Lower lobe of right lung (tissue), 2 donors: ENCODE data around the gene ARHGAP10. TPM values are rescaled to one million over a fixed set of nuclear protein-coding genes. Genes with fewer than 3 reads are reported as not detected.

Source experiments
- ATAC-seq, 2 donors: fragments of 200-7000 bp; cut with Tn5 transposase; one replicate each; pipeline ENCODE4 v1.9.1; 2020 to 2022; ENCODE audit warnings: mild to moderate bottlenecking in 2 of 2, moderate library complexity in 2 of 2
- DNase-seq: peaks from one replicate; pipeline ENCODE4 v3.0.0-alpha.2; 2020
- H3K27ac ChIP-seq: fragments of 200-600 bp; one replicate; pipeline ENCODE4 v1.8.0; 2022
- H3K27me3 ChIP-seq: fragments of 200-600 bp; one replicate; pipeline ENCODE4 v1.8.0; 2022; ENCODE audit warnings: low read depth
- H3K36me3 ChIP-seq: fragments of 200-600 bp; one replicate; pipeline ENCODE4 v1.8.0; 2022; ENCODE audit warnings: mild to moderate bottlenecking
- H3K4me1 ChIP-seq: fragments of 200-600 bp; one replicate; pipeline ENCODE4 v1.8.0; 2022
- H3K4me3 ChIP-seq: fragments of 200-600 bp; one replicate; pipeline ENCODE4 v1.8.0; 2022; ENCODE audit warnings: mild to moderate bottlenecking
- H3K9me3 ChIP-seq: fragments of 200-600 bp; one replicate; pipeline ENCODE4 v1.8.0; 2022
- intact Hi-C: fragments of 100-400 bp; cut with DNase I; formaldehyde crosslinking; loops from one replicate; pipeline ENCODE4 v1.11.0; 2022
- total RNA-seq: library from RNA; stranded (reverse); fragmentation: NEBNext Ultra II Directional; extraction: Animal tissue kit (Norgen Biotek cat#: 25700); gene quantifications from one replicate; pipeline ENCODE4 v1.2.1, GENCODE V29; 2021
- TF ChIP-seq, protein P1 (sequence below): fragments of 200-600 bp; IDR thresholded peaks from one replicate; pipeline ENCODE4 v1.8.0; 2022; ENCODE audit warnings: antibody characterized with exemption, mild to moderate bottlenecking
- donor health status: DM: no; HTN: yes; CAD: no; lungs with severe emphysema.

Gene ARHGAP10
- total RNA-seq, 1 donor from 2014 or later, result 26.4 TPM

DNA sequence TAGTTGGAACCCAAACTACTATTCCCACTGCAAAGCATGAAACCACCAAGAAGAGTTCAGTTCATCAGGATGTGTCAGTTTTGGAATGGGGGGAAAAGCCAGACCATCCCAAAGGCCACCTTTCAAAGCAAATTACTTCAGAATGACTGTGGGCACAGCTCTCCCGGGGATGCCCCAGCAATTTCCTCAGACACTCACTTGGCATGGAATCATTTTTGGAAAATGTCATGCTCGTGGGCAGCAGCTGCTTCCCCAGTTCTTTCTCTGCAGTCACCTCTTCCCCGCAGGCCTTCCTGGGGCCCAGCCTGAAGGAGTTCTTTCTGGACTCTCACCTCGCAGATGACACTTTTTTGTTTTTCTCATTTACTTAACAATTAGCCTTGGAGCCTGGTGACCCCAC is 360.0 kb downstream of the ARHGAP10 start:
- Histone ChIP-seq H3K36me3 (no peaks in the 10 kb centered on the region), H3K27ac (no peak overlapping the region), H3K9me3 (no peaks in the 10 kb centered on the region), H3K4me3 (no peak overlapping the region), H3K4me1 (no peaks in the 10 kb centered on the region), H3K27me3 (no peaks in the 10 kb centered on the region)
- no peak for DNase-seq
- intact Hi-C loops, result no loop called here
- TF ChIP-seq, protein P1, sequence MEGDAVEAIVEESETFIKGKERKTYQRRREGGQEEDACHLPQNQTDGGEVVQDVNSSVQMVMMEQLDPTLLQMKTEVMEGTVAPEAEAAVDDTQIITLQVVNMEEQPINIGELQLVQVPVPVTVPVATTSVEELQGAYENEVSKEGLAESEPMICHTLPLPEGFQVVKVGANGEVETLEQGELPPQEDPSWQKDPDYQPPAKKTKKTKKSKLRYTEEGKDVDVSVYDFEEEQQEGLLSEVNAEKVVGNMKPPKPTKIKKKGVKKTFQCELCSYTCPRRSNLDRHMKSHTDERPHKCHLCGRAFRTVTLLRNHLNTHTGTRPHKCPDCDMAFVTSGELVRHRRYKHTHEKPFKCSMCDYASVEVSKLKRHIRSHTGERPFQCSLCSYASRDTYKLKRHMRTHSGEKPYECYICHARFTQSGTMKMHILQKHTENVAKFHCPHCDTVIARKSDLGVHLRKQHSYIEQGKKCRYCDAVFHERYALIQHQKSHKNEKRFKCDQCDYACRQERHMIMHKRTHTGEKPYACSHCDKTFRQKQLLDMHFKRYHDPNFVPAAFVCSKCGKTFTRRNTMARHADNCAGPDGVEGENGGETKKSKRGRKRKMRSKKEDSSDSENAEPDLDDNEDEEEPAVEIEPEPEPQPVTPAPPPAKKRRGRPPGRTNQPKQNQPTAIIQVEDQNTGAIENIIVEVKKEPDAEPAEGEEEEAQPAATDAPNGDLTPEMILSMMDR, result no peak
- ATAC-seq, result no peak

DNA sequence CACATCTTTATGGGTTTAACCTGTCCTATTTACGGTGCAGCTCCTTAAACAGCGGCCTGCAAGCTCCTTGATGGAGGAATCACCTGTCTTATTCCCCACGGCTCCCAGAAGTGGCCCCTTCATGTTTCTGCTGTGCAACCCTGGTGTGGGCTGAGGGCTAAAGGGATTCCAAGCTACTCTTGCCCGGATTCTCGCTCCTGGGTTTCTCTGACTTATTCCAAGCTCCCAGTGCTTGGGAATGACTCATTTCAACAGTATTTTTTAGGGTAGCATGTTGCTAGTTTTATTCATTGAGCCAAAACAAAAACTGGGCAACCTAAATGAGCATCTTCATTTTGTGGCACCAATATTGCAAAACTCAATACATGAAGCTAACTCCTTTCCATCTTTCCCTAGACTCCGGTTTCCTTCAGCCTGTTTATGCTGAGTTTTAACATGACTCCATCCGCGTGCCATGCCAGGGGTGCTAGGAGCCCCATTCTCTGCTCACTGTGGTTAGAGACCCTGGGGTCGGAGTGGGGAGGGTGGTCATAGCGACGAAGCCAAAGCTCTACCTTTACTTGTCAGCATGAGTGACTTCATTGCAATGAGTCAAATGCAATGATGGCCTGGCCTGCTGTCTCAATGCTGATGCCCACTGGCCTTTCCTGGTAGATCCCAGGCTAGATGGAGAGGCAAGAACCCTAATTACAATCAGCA is 360.6 kb downstream of the ARHGAP10 start:
- no peaks in the 10 kb centered on the region for H3K9me3 ChIP-seq
- no peak for DNase-seq
- intact Hi-C loops, result no loop called here

DNA sequence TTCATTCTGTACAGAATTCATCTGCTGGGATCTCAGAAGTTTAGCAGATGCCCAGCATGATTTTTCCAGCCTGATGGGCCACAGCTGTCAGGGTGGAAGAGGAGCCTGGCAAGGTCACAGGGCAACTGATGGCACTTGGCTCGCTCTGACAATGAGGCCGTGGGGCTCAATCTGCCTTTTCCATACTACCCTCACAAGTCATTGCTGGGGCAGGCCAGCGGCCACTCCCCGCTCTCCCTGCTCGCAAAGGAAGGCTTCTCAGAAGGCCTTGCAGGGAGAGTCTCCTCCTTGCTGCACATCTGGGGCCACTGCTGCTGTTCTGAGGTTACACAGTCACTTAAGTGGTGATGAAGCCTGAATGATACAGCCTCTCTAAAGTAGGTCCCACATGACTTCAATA is 361.2 kb downstream of the ARHGAP10 start:
- intact Hi-C loops, result no loop called here
- Histone ChIP-seq H3K9me3 (no peaks in the 10 kb centered on the region), H3K36me3 (no peaks in the 10 kb centered on the region), H3K27me3 (no peaks in the 10 kb centered on the region), H3K4me3 (no peak overlapping the region), H3K27ac (no peak overlapping the region), H3K4me1 (no peaks in the 10 kb centered on the region)
- TF ChIP-seq, protein P1, result no peak
- no peak for DNase-seq
- ATAC-seq, result no peak

More for the DNA sequence above, 360.6 kb downstream of the ARHGAP10 start:
- Histone ChIP-seq H3K4me1 (no peaks in the 10 kb centered on the region), H3K36me3 (no peaks in the 10 kb centered on the region), H3K27ac (no peak overlapping the region), H3K27me3 (no peaks in the 10 kb centered on the region), H3K4me3 (no peak overlapping the region)
- no peak for ATAC-seq
- TF ChIP-seq, protein P1, result no peak

DNA sequence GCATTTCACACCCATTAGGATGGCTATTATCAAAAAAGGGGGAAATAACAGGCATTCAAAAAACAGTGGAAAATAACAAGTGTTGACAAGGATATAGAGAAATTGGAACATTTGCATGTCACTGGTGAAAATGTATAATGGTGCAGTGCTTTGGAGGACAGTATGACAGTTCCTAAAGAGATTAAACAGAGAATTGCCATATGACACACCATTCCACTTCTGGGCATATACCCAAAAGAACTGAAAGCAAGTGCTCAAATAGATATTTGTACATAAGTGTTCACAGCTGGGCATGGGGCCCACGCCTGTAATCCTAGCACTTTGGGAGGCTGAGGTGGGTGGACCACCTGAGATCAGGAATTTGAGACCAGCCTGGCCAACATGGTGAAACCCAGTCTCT is 362.3 kb downstream of the ARHGAP10 start:
- ATAC-seq, result no peak
- H3K9me3 ChIP-seq, result no peaks in the 10 kb centered on the region
- TF ChIP-seq, protein P1, result no peak
- no peaks in the 10 kb centered on the region for H3K36me3 ChIP-seq
- no peak overlapping the region for H3K27ac ChIP-seq
- intact Hi-C loops, result no loop called here
- H3K27me3 ChIP-seq, result no peaks in the 10 kb centered on the region
- H3K4me3 ChIP-seq, result no peak overlapping the region
- H3K4me1 ChIP-seq, result no peaks in the 10 kb centered on the region
- no peak for DNase-seq

DNA sequence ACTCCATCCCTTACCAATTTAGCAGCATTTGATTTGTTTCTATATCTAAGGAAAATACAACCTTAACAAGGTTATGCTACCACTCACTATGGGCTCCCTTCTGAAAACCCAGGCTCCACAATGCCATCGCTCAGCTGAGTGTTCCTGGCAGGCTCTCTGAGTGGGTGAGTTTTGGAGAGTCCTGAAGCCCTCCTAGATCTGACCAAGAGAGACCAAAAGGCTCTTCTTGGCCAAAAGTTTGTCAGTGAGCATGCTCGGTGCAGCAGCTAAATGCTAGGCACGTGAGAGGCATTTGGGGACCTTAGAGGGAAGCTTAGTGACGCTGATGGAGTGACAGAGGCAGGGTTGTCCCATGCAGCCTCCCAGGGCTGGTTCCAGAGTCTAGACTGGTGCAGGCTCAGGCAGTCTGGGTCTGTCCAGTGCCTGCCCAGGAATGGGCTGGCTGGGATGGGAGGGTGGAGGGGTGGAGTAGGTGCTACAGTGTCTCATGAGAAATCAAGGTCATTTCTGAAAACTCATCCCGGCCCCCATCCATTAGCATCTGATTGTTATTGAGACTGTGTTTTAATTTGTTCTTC is 363.5 kb downstream of the ARHGAP10 start:
- Histone ChIP-seq H3K27me3 (no peaks in the 10 kb centered on the region), H3K27ac (no peak overlapping the region), H3K4me1 (no peaks in the 10 kb centered on the region), H3K4me3 (no peak overlapping the region), H3K9me3 (no peaks in the 10 kb centered on the region), H3K36me3 (no peaks in the 10 kb centered on the region)
- intact Hi-C loops, result no loop called here
- no peak for DNase-seq
- ATAC-seq, result no peak
- TF ChIP-seq, protein P1, result no peak
